Measurements from ENCODE around the gene MESD. TPM values are rescaled to one million over a fixed set of nuclear protein-coding genes. Genes with fewer than 3 reads are reported as not detected.

MESD gene
- total RNA-seq, 2 donors from 2014 or later, result 17.3 to 19.4 TPM

- intact Hi-C loops (cut with DNase I), result no loop called here
- no peak for DNase-seq
- ATAC-seq, result peak; percentile 36 to 71
Observed at GRCh38 chr15:81016489-81017068, 27.0 kb upstream of the MESD start.

- intact Hi-C loops (cut with DNase I), result no loop called here
- ATAC-seq (peak; percentile 47 to 51), DNase-seq (no peak)
Observed at GRCh38 chr15:81015621-81016488, 26.2 kb upstream of the MESD start.

- no peak for ATAC-seq
- no peak for DNase-seq
- intact Hi-C loops (cut with DNase I), result no loop called here
Observed at GRCh38 chr15:81014446-81015093, 25.0 kb upstream of the MESD start.

- intact Hi-C loops (cut with DNase I), result no loop called here
- DNase-seq (no peak), ATAC-seq (no peak)
Observed at GRCh38 chr15:81013396-81013929, 23.8 kb upstream of the MESD start.

- intact Hi-C loops (cut with DNase I), result no loop called here
- DNase-seq, result no peak
- no peak for ATAC-seq
Observed at GRCh38 chr15:81012588-81012987, 23.0 kb upstream of the MESD start.

DNA sequence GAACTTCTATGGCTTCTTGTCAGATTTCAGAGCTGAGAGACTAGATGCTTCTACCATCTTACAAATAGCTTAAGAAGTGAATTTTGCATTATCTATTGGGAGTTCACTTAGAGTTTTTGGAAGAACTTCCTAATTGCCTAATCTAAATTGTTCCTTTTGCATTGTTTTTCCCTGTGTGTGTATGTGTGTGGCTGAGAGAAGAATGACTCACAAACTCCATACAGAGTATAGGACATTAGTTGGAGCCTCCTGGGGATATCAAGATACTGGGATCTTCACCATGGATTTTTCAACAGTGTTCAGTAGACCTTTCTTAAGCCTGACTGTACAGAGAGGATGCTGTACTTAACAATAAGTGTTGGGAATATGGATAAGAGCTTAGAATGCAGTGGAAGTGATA, 22.0 kb upstream of the MESD start:
- intact Hi-C loops (cut with DNase I), result no loop called here
- DNase-seq (no peak), ATAC-seq (no peak)

DNA sequence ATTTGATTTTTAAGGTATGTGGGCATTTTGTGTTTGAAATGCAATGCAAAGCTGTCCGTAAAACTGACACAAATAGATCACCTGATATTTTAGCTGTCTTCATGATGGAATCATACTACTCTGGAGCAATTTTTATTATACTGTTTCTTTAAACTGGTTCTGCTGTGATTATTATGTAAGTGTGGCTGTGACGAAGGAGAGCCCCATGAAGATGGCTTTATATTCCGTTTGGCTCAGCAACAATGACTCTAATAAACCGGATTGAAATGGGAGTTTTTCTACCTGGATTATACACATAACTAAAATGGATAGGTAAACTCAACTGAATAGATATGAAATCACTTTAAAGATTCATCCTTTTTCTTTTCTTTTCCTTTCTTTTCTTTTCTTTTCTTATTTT, 20.5 kb upstream of the MESD start:
- intact Hi-C loops (cut with DNase I), result no loop called here
- no peak for ATAC-seq
- no peak for DNase-seq

- intact Hi-C loops (cut with DNase I), result loop anchor here in 1 of 2 donors (5.0 kb wide), 1 partner anchor 94 kb away; no protein-coding TSS in a partner anchor
- ATAC-seq (no peak), DNase-seq (no peak)
Observed at GRCh38 chr15:81008312-81008711, 18.7 kb upstream of the MESD start.

GRCh38 chr15:81007428-81008064, 17.9 kb upstream of the MESD start:
- no peak for DNase-seq
- intact Hi-C loops (cut with DNase I), result loop anchor here in 1 of 2 donors (5.0 kb wide), 1 partner anchor 95 kb away; no protein-coding TSS in a partner anchor
- no peak for ATAC-seq

DNA sequence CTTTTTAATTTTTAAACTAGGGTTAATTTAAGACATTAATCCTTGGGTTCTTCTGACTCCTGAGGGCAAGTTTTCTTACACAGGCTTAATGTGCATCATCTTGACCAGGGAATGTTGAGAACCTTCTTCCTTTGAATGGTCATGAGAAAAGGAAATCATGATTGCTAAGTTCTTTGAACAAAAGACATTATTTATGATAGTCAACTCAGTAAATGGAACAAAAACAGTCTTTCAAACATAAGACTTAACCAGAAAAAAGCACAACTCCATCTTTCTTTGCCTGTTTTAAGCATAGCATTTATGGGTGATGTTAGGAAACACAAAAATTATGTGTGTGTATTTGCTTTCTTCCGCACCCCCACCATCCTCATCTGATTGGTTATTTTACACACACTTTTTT, 16.5 kb upstream of the MESD start:
- intact Hi-C loops (cut with DNase I), result loop anchor here in 1 of 2 donors (5.0 kb wide), 1 partner anchor 96 kb away; no protein-coding TSS in a partner anchor
- ATAC-seq, result no peak

GRCh38 chr15:81003097-81003350, 13.4 kb upstream of the MESD start:
- intact Hi-C loops (cut with DNase I), result no loop called here
- peak; percentile 33 for DNase-seq
- no peak for ATAC-seq

More for the DNA sequence above, 16.5 kb upstream of the MESD start:
- DNase-seq, result no peak

- DNase-seq (peak; percentile 44), ATAC-seq (peak in 1 of 2 donors; percentile 4)
- intact Hi-C loops (cut with DNase I), result no loop called here
Observed at GRCh38 chr15:81002331-81003096, 12.9 kb upstream of the MESD start.

DNA sequence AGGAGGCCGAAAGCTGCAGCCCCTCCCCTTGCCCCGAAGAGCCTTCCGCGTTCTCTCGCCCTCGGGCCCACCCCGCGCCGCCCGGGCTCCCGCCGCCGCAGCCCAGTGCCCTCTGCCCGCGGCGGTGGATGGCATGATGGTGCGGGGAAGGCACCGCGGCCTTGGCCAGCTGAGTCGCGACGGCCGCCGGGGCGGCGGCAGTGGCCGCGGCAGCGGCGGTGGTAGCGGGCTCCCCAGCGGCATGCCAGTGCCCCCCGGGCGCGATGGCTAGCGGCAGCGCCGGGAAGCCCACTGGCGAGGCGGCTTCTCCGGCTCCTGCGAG, 12.4 kb upstream of the MESD start:
- ATAC-seq (peak; percentile 25 to 29), DNase-seq (no peak)
- intact Hi-C loops (cut with DNase I), result no loop called here

- DNase-seq (peak; percentile 77), ATAC-seq (peak; percentile 59 to 60)
- intact Hi-C loops (cut with DNase I), result no loop called here
Observed at GRCh38 chr15:81001152-81002008, 11.8 kb upstream of the MESD start.

- DNase-seq (peak; percentile 93), ATAC-seq (peak; percentile 81 to 90)
- intact Hi-C loops (cut with DNase I), result no loop called here
Observed at GRCh38 chr15:81000624-81001151, 11.1 kb upstream of the MESD start, which contains the start of gene TLNRD1. TLNRD1 (plus strand) TSS chr15:81000923; CDS start chr15:81002272, 1,349 bp downstream.

DNA sequence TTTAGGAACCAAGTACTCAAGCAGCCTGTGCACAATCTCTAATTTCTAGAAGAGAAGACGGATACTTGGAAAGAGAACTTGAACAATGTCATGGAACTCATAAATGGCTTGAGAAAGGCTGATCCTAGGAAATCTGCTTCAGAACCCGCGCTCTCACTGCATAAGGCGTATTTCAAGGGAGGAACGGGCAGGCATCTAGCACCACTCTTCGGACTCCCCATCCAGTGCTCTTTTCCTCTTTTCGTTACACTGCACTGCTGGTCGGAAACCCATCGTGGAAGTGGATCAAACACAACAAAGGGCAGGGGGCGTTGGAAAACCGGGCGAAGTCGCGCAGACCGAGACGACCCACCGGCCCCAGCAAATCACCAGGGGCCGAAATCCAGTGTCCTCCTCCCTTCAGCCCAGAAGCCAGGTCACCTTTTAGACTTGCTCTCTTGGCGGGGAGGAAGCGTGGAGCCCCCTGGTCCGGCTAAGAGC, 10.6 kb upstream of the MESD start:
- ATAC-seq, result peak in 1 of 2 donors; percentile 5
- intact Hi-C loops (cut with DNase I), result no loop called here
- DNase-seq, result no peak

DNA sequence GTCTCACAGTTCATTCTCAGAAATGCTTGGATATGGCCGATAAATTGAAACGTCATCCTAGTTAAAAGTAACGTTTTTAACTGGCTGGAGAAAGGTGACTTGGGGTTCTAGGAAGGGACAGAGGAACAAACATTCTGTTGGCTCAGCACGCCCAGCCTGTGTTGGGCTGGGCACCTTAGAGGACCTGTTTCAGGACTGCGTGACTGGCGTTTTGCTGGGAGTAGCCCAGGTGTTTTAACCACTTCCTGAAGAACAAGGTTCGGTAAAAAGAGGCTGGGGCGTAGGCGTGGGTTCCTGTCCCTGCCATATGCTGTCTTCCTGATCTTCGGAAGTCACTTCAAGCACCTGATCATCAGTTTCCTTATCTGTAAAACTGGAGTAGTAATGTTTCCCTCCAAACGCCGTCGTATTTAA, 10.0 kb upstream of the MESD start:
- DNase-seq (no peak), ATAC-seq (no peak)
- intact Hi-C loops (cut with DNase I), result loop anchor here (5.0 to 10.0 kb wide), 2 partner anchors 105 to 258 kb away; no protein-coding TSS in a partner anchor
